Uterus (tissue), 2 donors: Measurements from ENCODE around the gene SLC39A12.
"Not testable (repeated sequence)": the region's sequence is repeated elsewhere in the genome, so short reads cannot be mapped to it uniquely, and the experiment has no call there.

Experiments
- CTCF ChIP-seq, 4 experiments: fragments of 200-600 bp in 2 of 4; fragments of 450-650 bp in 2 of 4; sonication (generic) in 2 of 4; IDR thresholded peaks; one replicate each; pipeline ENCODE4 v1.5.1; 2016 to 2019; ENCODE audit warnings: antibody characterized with exemption in 4 of 4, mild to moderate bottlenecking in 2 of 4, moderate library complexity in 1 of 4
- POLR2A ChIP-seq, 2 donors: fragments of 450-650 bp; IDR thresholded peaks; one replicate each; pipeline ENCODE4 v1.6.1; 2016; ENCODE audit warnings: antibody characterized with exemption in 2 of 2, mild to moderate bottlenecking in 1 of 2, moderate library complexity in 1 of 2

GRCh38 chr10:17954372-17954771 lies 2.7 kb downstream of the SLC39A12 start:
- TF ChIP-seq CTCF, POLR2A (IDR thresholded peaks at IDR 0.05): not testable (repeated sequence)
